GM19035 (cell line): ENCODE data around the gene BMF.
"Not testable (repeated sequence)": the region's sequence is repeated elsewhere in the genome, so short reads cannot be mapped to it uniquely, and the experiment has no call there.

ENCODE experiments used
- ATAC-seq: cut with Tn5 transposase; IDR thresholded peaks from one replicate; pipeline ENCODE4 v1.9.1; 2021; ENCODE audit not compliant: unreplicated experiment

Gene BMF

GRCh38 chr15:40108855-40109735 lies at the start of gene BMF:
Gene BMF (minus strand): TSS chr15:40108879. CDS start chr15:40106086, 2,793 bp downstream.
- ATAC-seq, result peak; percentile 70

GRCh38 chr15:40157778-40158447 lies 49.2 kb upstream of the BMF start:
- no peak for ATAC-seq

GRCh38 chr15:40155270-40155910 lies 46.7 kb upstream of the BMF start:
- no peak for ATAC-seq

GRCh38 chr15:40154821-40155220 lies 46.1 kb upstream of the BMF start:
- ATAC-seq, result not testable (repeated sequence)

- ATAC-seq, result no peak
Observed at GRCh38 chr15:40151991-40152390, 43.3 kb upstream of the BMF start.

- ATAC-seq, result no peak
Observed at GRCh38 chr15:40151499-40151898, 42.8 kb upstream of the BMF start.

GRCh38 chr15:40150163-40150925 lies 41.7 kb upstream of the BMF start:
- no peak for ATAC-seq

- ATAC-seq, result no peak
Observed at GRCh38 chr15:40149339-40149738, 40.7 kb upstream of the BMF start.

GRCh38 chr15:40146037-40146436 lies 37.4 kb upstream of the BMF start:
- ATAC-seq, result no peak

GRCh38 chr15:40142428-40142827 lies 33.7 kb upstream of the BMF start:
- no peak for ATAC-seq

GRCh38 chr15:40138201-40138570 lies 29.5 kb upstream of the BMF start:
- ATAC-seq, result not testable (repeated sequence)

- no peak for ATAC-seq
Observed at GRCh38 chr15:40137303-40138200, 28.9 kb upstream of the BMF start.

- no peak for ATAC-seq
Observed at GRCh38 chr15:40136470-40137302, 28.0 kb upstream of the BMF start.

- not testable (repeated sequence) for ATAC-seq
Observed at GRCh38 chr15:40135846-40136450, 27.3 kb upstream of the BMF start.

- ATAC-seq, result no peak
Observed at GRCh38 chr15:40134885-40135284, 26.2 kb upstream of the BMF start.

GRCh38 chr15:40133544-40133943 lies 24.9 kb upstream of the BMF start:
- ATAC-seq, result no peak

GRCh38 chr15:40130799-40131502 lies 22.3 kb upstream of the BMF start:
- no peak for ATAC-seq

GRCh38 chr15:40130118-40130517 lies 21.4 kb upstream of the BMF start:
- no peak for ATAC-seq
